Ascending aorta (tissue), 2 donors: ENCODE data around the gene DHCR7. TPM values are rescaled to one million over a fixed set of nuclear protein-coding genes. Genes with fewer than 3 reads are reported as not detected.

Experiments
- DNase-seq, 2 donors: peaks; one replicate each; pipeline ENCODE4 v3.0.0-alpha.2; 2019; ENCODE audit warnings: low spot score in 2 of 2
- H3K27ac ChIP-seq, 2 donors: fragments of 200-600 bp; sonication (generic); one replicate each; pipeline ENCODE4 v1.5.1; 2016 to 2017; ENCODE audit warnings: mild to moderate bottlenecking in 1 of 2
- H3K27me3 ChIP-seq: fragments of 200-600 bp; sonication (generic); one replicate; pipeline ENCODE4 v1.5.1; 2017
- H3K36me3 ChIP-seq, 2 donors: fragments of 200-600 bp; sonication (generic); one replicate each; pipeline ENCODE4 v1.5.1; 2016
- H3K4me1 ChIP-seq, 2 donors: fragments of 200-600 bp; sonication (generic); one replicate each; pipeline ENCODE4 v1.5.1; 2016 to 2017; ENCODE audit warnings: mild to moderate bottlenecking in 1 of 2
- H3K4me3 ChIP-seq, 2 donors: fragments of 200-600 bp; sonication (generic); one replicate each; pipeline ENCODE4 v1.5.1; 2016 to 2017; ENCODE audit warnings: mild to moderate bottlenecking in 1 of 2
- H3K9me3 ChIP-seq, 2 donors: fragments of 200-600 bp; sonication (generic); one replicate each; pipeline ENCODE4 v1.5.1; 2016
- intact Hi-C: fragments of 100-400 bp; cut with DNase I; formaldehyde crosslinking; loops from one replicate; pipeline ENCODE4 v1.15.1; 2023
- total RNA-seq: library from RNA; depleted of rRNA; stranded (reverse); fragments of >200 nt; gene quantifications from one replicate; pipeline ENCODE4 v1.1.0, GENCODE V29; 2016
- TF ChIP-seq, protein P1 (sequence below), 3 experiments: fragments of 200-600 bp in 2 of 3; fragments of 450-650 bp in 1 of 3; sonication (generic) in 2 of 3; IDR thresholded peaks; one replicate each; pipeline ENCODE4 v1.5.1; 2016 to 2019; ENCODE audit warnings: antibody characterized with exemption in 3 of 3, mild to moderate bottlenecking in 1 of 3, moderate library complexity in 1 of 3

The DHCR7 gene
- total RNA-seq, 1 donor from 2014 or later = 66.2 TPM

DNA sequence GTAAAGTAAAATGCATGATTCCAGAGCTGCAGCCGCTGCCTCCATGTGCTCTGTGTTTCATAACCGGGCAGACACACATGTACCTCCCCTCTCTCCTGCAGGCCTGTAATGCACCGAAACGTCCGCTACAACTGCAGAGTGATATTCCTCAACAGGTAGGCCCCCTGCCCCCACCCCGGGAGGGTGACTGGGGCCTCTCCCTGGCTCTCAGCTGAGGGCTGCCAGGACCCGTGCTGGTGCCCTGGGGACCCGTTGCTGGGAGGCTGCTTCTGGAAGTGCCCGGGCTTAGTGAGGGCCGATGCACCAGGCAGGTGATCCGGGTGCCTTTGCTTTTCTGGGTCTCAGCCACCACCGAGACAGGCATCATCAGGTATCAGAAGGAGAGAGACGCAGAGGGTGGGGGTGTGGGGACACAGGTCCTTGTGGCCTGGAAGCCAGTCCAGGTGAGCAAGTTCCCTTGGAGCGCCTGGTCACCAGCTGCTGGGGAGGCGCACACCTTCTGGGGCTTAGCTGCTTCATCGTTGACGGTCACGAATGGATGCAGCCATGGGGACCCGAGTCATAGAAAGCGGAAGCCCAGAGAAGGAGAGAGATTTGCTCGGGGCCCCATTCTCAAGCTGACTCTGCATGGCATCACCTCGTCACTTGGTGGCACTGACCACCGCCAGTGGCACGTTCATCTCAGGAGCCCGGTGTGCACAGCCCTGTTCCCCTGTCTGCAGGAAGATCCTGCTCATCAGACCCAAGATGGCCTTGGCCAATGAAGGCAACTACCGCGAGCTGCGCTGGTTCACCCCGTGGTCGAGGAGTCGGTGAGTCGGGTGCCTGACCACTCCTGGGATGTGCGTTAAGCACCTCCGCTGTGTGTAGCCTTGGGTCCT is 15.4 kb upstream of the DHCR7 start:
- DNase-seq = no peak
- TF ChIP-seq, protein P1, sequence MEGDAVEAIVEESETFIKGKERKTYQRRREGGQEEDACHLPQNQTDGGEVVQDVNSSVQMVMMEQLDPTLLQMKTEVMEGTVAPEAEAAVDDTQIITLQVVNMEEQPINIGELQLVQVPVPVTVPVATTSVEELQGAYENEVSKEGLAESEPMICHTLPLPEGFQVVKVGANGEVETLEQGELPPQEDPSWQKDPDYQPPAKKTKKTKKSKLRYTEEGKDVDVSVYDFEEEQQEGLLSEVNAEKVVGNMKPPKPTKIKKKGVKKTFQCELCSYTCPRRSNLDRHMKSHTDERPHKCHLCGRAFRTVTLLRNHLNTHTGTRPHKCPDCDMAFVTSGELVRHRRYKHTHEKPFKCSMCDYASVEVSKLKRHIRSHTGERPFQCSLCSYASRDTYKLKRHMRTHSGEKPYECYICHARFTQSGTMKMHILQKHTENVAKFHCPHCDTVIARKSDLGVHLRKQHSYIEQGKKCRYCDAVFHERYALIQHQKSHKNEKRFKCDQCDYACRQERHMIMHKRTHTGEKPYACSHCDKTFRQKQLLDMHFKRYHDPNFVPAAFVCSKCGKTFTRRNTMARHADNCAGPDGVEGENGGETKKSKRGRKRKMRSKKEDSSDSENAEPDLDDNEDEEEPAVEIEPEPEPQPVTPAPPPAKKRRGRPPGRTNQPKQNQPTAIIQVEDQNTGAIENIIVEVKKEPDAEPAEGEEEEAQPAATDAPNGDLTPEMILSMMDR (IDR thresholded peaks at IDR 0.05) = no peak
- H3K36me3 ChIP-seq = peaks cover 42 to 75% of the 10 kb centered on the region in 2 donors
- H3K4me3 ChIP-seq = no peak overlapping the region
- intact Hi-C loops = no loop called here
- H3K4me1 ChIP-seq = no peaks in the 10 kb centered on the region
- H3K9me3 ChIP-seq = no peaks in the 10 kb centered on the region
- H3K27ac ChIP-seq = no peak overlapping the region
- H3K27me3 ChIP-seq = no peaks in the 10 kb centered on the region

DNA sequence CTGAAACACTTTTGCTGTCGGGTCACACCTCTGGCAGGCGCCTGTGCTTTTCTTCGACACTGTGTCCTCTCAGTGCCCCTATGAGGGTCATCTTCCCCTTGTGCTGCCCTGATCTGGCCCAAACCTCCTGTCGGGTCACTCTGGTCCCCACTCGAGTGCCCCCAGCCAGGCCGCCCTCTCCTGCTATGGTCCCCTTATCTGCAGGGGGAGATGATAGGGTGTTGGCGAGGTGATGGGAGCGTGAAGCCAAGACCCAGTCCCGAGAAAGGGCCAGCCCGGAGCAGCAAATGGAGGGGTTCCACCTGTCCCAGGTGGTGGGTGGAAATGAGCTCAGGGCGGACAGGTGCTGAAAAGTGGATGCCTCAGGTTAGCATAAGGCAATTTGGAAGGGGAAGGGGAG is 14.5 kb upstream of the DHCR7 start:
- no peaks in the 10 kb centered on the region for H3K9me3 ChIP-seq
- no peak for DNase-seq
- no peaks in the 10 kb centered on the region for H3K27me3 ChIP-seq
- H3K4me3 ChIP-seq = no peak overlapping the region
- H3K36me3 ChIP-seq = peaks cover 49 to 82% of the 10 kb centered on the region in 2 donors
- H3K4me1 ChIP-seq = no peaks in the 10 kb centered on the region
- TF ChIP-seq, protein P1 (IDR thresholded peaks at IDR 0.05) = no peak
- H3K27ac ChIP-seq = no peak overlapping the region
- intact Hi-C loops = no loop called here

DNA sequence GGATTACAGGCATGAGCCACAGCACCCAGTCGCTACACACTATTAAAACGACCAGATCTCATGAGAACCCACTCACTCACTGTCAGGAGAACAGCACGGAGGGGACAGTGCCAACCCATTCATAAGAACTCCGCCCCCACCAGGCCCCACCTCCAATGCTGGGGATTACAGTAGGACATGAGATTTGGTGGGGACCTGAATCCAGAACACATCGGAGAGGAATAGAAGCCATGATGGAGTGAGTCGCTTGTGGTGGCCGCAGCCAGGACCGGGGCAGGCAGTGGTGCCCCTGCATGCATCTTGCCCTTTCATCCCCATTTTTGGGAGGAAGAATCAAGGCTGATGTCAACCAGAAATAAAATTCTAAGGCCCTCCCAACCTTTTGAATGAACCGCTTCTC is 13.5 kb upstream of the DHCR7 start:
- H3K36me3 ChIP-seq = peaks cover 59 to 82% of the 10 kb centered on the region in 2 donors
- H3K4me1 ChIP-seq = no peaks in the 10 kb centered on the region
- DNase-seq = no peak
- H3K27me3 ChIP-seq = no peaks in the 10 kb centered on the region
- intact Hi-C loops = no loop called here
- TF ChIP-seq, protein P1 (IDR thresholded peaks at IDR 0.05) = no peak
- no peak overlapping the region for H3K27ac ChIP-seq
- no peaks in the 10 kb centered on the region for H3K9me3 ChIP-seq
- no peak overlapping the region for H3K4me3 ChIP-seq

DNA sequence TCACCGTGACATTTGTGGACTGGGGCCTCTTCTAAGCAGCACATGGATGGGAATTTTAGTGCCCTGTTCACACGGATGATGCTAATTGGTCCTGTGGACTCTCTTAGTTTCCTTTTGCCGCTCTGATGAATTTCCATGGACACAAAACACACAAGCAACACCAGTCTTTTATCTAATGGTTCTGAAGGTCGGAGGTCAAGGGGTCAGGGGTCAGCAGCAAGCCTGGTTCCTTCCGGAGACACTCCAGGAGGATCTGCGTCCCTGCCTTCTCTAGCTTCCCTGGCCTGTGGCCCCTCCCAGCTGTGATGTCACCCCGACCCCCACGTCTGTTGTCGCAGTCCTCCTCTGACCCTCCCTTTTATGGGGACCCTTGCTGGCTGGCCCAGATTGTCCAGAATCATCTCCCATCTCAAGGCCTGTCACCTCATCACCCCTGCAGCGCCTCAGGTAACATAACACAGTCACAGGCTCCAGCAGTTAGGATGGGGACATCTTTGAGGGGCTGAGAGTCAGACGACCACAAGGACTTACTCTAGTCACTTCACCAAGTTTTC is 11.7 kb upstream of the DHCR7 start:
- Histone ChIP-seq H3K36me3 (peaks cover 68 to 87% of the 10 kb centered on the region in 2 donors), H3K27ac (no peak overlapping the region), H3K27me3 (no peaks in the 10 kb centered on the region), H3K4me3 (no peak overlapping the region), H3K9me3 (no peaks in the 10 kb centered on the region), H3K4me1 (no peaks in the 10 kb centered on the region)
- TF ChIP-seq, protein P1 (IDR thresholded peaks at IDR 0.05) = no peak
- intact Hi-C loops = loop anchor here (10.0 kb wide), 2 partner anchors 475 to 765 kb away; partner anchors contain the start of gene INPPL1
- no peak for DNase-seq

DNA sequence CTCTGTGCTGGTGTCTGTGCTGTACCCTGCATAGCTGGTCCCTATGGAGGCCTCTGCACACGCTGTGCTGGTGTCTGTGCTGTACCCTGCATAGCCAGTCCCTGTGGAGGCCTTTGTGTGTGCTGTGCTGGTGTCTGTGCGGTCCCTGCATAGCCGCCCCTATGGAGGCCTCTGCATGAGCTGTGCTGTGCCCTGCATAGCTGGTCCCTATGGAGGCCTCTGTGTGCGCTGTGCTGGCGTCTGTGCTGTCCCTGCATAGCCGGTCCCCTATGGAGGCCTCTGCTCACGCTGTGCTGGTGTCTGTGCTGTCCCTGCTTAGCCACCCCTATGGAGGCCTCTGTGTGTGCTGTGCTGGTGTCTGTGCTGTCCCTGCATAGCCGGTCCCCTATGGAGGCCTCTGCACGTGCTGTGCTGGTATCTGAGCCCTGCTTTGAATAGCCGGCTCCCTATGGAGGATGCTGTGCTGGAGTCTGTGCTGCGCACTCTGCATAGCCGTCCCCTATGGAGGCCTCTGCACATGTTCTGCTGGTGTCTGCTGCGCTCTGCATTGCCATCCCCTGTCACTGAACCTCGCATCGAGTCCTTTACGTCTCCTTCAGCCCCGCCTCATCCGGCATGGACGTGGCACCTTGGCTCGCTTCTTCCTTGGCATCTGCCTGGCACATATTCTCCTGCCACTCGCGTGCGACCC is 11.0 kb upstream of the DHCR7 start:
- TF ChIP-seq, protein P1 (IDR thresholded peaks at IDR 0.05) = no peak
- no peak overlapping the region for H3K27ac ChIP-seq
- peaks cover 68 to 85% of the 10 kb centered on the region in 2 donors for H3K36me3 ChIP-seq
- DNase-seq = no peak
- H3K4me1 ChIP-seq = peaks cover 0 to 4% of the 10 kb centered on the region in 2 donors
- intact Hi-C loops = loop anchor here (10.0 kb wide), 2 partner anchors 476 to 766 kb away; partner anchors contain the start of gene INPPL1
- no peaks in the 10 kb centered on the region for H3K27me3 ChIP-seq
- H3K4me3 ChIP-seq = no peak overlapping the region
- H3K9me3 ChIP-seq = no peaks in the 10 kb centered on the region
